ENCODE data around the gene BCKDHA.
"Not testable (repeated sequence)": the region's sequence is repeated elsewhere in the genome, so short reads cannot be mapped to it uniquely, and the experiment has no call there.

The BCKDHA gene

GRCh38 chr19:41462497-41462896 is 64.9 kb downstream of the BCKDHA start:
- H3K9ac ChIP-seq (ENCODE audit: low read depth, low read length) = no peak overlapping the region
- H3K4me1 ChIP-seq (ENCODE audit: insufficient read depth, low read length) = no peaks in the 10 kb centered on the region
- no peaks in the 10 kb centered on the region for H3K36me3 ChIP-seq (ENCODE audit: insufficient read depth, low read length)
- H3K9me3 ChIP-seq (ENCODE audit: insufficient read depth, low read length, severe bottlenecking) = no peaks in the 10 kb centered on the region
- no peak overlapping the region for H3K4me3 ChIP-seq (ENCODE audit: low read depth in 1 of 2, low read length in 2 of 2)
- H2AFZ ChIP-seq (ENCODE audit: low read depth, low read length) = no peak overlapping the region
- H3K79me2 ChIP-seq (ENCODE audit: insufficient read depth, low read length) = no peaks in the 10 kb centered on the region
- TF ChIP-seq, protein P1, sequence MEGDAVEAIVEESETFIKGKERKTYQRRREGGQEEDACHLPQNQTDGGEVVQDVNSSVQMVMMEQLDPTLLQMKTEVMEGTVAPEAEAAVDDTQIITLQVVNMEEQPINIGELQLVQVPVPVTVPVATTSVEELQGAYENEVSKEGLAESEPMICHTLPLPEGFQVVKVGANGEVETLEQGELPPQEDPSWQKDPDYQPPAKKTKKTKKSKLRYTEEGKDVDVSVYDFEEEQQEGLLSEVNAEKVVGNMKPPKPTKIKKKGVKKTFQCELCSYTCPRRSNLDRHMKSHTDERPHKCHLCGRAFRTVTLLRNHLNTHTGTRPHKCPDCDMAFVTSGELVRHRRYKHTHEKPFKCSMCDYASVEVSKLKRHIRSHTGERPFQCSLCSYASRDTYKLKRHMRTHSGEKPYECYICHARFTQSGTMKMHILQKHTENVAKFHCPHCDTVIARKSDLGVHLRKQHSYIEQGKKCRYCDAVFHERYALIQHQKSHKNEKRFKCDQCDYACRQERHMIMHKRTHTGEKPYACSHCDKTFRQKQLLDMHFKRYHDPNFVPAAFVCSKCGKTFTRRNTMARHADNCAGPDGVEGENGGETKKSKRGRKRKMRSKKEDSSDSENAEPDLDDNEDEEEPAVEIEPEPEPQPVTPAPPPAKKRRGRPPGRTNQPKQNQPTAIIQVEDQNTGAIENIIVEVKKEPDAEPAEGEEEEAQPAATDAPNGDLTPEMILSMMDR (IDR thresholded peaks at IDR 0.05; ENCODE audit: borderline replicate concordance, extremely low read depth, low read length, poor library complexity, severe bottlenecking) = no peak
- no peak for TF ChIP-seq EZH2 (IDR thresholded peaks at IDR 0.05; ENCODE audit: borderline replicate concordance, low read depth, low read length, severe bottlenecking)
- no peak for ATAC-seq (ENCODE audit: insufficient read depth, low read depth)
- no peak overlapping the region for H3K27ac ChIP-seq (ENCODE audit: low read length)
- H3K27me3 ChIP-seq (ENCODE audit: insufficient read depth, low read length, poor library complexity) = peaks cover 7% of the 10 kb centered on the region
- H4K20me1 ChIP-seq (ENCODE audit: insufficient read depth, low read length) = no peaks in the 10 kb centered on the region
- DNase-seq = no peak
- no peak overlapping the region for H3K4me2 ChIP-seq (ENCODE audit: insufficient read depth, low read length)

- not testable (repeated sequence) for H3K27me3 ChIP-seq (ENCODE audit: insufficient read depth, low read length, poor library complexity); H3K79me2 ChIP-seq (ENCODE audit: insufficient read depth, low read length); H3K9ac ChIP-seq (ENCODE audit: low read depth, low read length); H3K27ac ChIP-seq (ENCODE audit: low read length); ATAC-seq (ENCODE audit: insufficient read depth, low read depth); DNase-seq; H3K4me1 ChIP-seq (ENCODE audit: insufficient read depth, low read length); H2AFZ ChIP-seq (ENCODE audit: low read depth, low read length); H3K36me3 ChIP-seq (ENCODE audit: insufficient read depth, low read length); H3K9me3 ChIP-seq (ENCODE audit: insufficient read depth, low read length, severe bottlenecking); H3K4me2 ChIP-seq (ENCODE audit: insufficient read depth, low read length); H3K4me3 ChIP-seq (ENCODE audit: low read depth in 1 of 2, low read length in 2 of 2); H4K20me1 ChIP-seq (ENCODE audit: insufficient read depth, low read length)
Observed at GRCh38 chr19:41463257-41464256, 65.9 kb downstream of the BCKDHA start.
